ENCODE measurements around the gene WNK4.

DNA sequence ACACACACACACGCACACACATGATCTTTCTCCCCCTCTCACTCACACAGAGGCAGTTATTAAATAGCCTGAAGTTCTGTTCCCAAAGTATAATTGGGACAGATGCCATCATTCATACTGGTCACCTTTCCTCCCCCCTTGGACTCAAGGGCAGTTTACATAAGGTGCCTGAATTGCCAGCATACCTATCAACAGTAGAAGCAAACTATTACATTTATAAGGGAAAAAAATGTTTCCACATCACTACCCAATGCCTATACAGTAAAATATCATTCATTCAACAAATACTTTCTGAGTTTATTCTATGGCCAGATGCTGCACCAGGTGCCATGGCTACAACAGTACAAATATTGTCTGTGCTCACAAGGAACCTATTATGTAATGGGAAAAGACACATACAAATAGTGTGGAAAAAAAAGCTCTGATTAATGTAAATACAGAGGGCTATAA, 24.5 kb downstream of the WNK4 start:
- TF ChIP-seq GLIS3 (CRISPR knock-in tag; IDR thresholded peaks at IDR 0.05) (no peak), ZFP3 (CRISPR knock-in tag; IDR thresholded peaks at IDR 0.05) (no peak), ZNF565 (CRISPR knock-in tag; conservative IDR thresholded peaks at IDR 0.05; ENCODE audit: low read depth) (no peak), ZFP30 (CRISPR knock-in tag; IDR thresholded peaks at IDR 0.05) (no peak), ARNTL (CRISPR knock-in tag; IDR thresholded peaks at IDR 0.05; ENCODE audit: borderline replicate concordance, low read depth) (no peak), TCF4 (CRISPR knock-in tag; IDR thresholded peaks at IDR 0.05; ENCODE audit: borderline replicate concordance) (no peak), TOX (CRISPR knock-in tag; IDR thresholded peaks at IDR 0.05; ENCODE audit: borderline replicate concordance) (no peak), OSR1 (CRISPR knock-in tag; IDR thresholded peaks at IDR 0.05) (no peak), PPARA (CRISPR knock-in tag; IDR thresholded peaks at IDR 0.05; ENCODE audit: borderline replicate concordance) (no peak), ISL1 (CRISPR knock-in tag; IDR thresholded peaks at IDR 0.05) (no peak)
- TF ChIP-seq, protein P1, sequence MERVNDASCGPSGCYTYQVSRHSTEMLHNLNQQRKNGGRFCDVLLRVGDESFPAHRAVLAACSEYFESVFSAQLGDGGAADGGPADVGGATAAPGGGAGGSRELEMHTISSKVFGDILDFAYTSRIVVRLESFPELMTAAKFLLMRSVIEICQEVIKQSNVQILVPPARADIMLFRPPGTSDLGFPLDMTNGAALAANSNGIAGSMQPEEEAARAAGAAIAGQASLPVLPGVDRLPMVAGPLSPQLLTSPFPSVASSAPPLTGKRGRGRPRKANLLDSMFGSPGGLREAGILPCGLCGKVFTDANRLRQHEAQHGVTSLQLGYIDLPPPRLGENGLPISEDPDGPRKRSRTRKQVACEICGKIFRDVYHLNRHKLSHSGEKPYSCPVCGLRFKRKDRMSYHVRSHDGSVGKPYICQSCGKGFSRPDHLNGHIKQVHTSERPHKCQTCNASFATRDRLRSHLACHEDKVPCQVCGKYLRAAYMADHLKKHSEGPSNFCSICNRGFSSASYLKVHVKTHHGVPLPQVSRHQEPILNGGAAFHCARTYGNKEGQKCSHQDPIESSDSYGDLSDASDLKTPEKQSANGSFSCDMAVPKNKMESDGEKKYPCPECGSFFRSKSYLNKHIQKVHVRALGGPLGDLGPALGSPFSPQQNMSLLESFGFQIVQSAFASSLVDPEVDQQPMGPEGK (CRISPR knock-in tag; IDR thresholded peaks at IDR 0.05; ENCODE audit: borderline replicate concordance), result no peak
- TF ChIP-seq, protein P2, sequence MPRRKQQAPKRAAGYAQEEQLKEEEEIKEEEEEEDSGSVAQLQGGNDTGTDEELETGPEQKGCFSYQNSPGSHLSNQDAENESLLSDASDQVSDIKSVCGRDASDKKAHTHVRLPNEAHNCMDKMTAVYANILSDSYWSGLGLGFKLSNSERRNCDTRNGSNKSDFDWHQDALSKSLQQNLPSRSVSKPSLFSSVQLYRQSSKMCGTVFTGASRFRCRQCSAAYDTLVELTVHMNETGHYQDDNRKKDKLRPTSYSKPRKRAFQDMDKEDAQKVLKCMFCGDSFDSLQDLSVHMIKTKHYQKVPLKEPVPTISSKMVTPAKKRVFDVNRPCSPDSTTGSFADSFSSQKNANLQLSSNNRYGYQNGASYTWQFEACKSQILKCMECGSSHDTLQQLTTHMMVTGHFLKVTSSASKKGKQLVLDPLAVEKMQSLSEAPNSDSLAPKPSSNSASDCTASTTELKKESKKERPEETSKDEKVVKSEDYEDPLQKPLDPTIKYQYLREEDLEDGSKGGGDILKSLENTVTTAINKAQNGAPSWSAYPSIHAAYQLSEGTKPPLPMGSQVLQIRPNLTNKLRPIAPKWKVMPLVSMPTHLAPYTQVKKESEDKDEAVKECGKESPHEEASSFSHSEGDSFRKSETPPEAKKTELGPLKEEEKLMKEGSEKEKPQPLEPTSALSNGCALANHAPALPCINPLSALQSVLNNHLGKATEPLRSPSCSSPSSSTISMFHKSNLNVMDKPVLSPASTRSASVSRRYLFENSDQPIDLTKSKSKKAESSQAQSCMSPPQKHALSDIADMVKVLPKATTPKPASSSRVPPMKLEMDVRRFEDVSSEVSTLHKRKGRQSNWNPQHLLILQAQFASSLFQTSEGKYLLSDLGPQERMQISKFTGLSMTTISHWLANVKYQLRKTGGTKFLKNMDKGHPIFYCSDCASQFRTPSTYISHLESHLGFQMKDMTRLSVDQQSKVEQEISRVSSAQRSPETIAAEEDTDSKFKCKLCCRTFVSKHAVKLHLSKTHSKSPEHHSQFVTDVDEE (CRISPR knock-in tag; IDR thresholded peaks at IDR 0.05), result no peak
- TF ChIP-seq, protein P3, sequence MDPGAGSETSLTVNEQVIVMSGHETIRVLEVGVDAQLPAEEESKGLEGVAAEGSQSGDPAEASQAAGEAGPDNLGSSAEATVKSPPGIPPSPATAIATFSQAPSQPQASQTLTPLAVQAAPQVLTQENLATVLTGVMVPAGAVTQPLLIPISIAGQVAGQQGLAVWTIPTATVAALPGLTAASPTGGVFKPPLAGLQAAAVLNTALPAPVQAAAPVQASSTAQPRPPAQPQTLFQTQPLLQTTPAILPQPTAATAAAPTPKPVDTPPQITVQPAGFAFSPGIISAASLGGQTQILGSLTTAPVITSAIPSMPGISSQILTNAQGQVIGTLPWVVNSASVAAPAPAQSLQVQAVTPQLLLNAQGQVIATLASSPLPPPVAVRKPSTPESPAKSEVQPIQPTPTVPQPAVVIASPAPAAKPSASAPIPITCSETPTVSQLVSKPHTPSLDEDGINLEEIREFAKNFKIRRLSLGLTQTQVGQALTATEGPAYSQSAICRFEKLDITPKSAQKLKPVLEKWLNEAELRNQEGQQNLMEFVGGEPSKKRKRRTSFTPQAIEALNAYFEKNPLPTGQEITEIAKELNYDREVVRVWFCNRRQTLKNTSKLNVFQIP (CRISPR knock-in tag; IDR thresholded peaks at IDR 0.05; ENCODE audit: borderline replicate concordance, low read depth), result no peak
- TF ChIP-seq, protein P4, sequence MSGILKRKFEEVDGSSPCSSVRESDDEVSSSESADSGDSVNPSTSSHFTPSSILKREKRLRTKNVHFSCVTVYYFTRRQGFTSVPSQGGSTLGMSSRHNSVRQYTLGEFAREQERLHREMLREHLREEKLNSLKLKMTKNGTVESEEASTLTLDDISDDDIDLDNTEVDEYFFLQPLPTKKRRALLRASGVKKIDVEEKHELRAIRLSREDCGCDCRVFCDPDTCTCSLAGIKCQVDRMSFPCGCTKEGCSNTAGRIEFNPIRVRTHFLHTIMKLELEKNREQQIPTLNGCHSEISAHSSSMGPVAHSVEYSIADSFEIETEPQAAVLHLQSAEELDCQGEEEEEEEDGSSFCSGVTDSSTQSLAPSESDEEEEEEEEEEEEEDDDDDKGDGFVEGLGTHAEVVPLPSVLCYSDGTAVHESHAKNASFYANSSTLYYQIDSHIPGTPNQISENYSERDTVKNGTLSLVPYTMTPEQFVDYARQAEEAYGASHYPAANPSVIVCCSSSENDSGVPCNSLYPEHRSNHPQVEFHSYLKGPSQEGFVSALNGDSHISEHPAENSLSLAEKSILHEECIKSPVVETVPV (CRISPR knock-in tag; IDR thresholded peaks at IDR 0.05), result no peak
